HCT116 (cell line): Measurements from ENCODE around the gene CCDC80. TPM values are rescaled to one million over a fixed set of nuclear protein-coding genes. Genes with fewer than 3 reads are reported as not detected.

Source experiments
- ATAC-seq: fragments of 200-7000 bp; cut with Tn5 transposase; 2 replicates; pipeline ENCODE4 v1.9.1; 2020; ENCODE audit warnings: mild to moderate bottlenecking, moderate library complexity
- BruUV-seq: library from RNA; stranded (reverse); fragments of 400-500 nt; replicated peaks from 2 replicates; lab custom pipeline; 2021; lab: Mats Ljungman, UMichigan
- CTCF ChIA-PET: fragments of 300-600 bp; sonication (Branson Sonifier 250); formaldehyde crosslinking; loops from one replicate; lab custom pipeline; 2021; ENCODE audit warnings: antibody characterized with exemption; lab: Charles Lee
- POLR2A ChIA-PET: fragments of 300-600, 350-600 bp; sonication (Branson Sonifier 250); formaldehyde crosslinking; loops from one replicate; lab custom pipeline; 2021; ENCODE audit warnings: antibody characterized with exemption; lab: Charles Lee
- RAD21 ChIA-PET, 2 experiments: fragments of 300-600 bp; sonication (Branson Sonifier 250); formaldehyde crosslinking; loops; one replicate each; lab custom pipeline; 2023; ENCODE audit warnings: low total read pairs in 2 of 2; ENCODE audit not compliant: uncharacterized antibody in 2 of 2, unreplicated experiment in 2 of 2, low non-redundant PET in 1 of 2; lab: Charles Lee
- DNase-seq: peaks from one replicate; pipeline ENCODE4 v3.0.0-alpha.2; 2010; ENCODE audit warnings: low read depth, low spot score
- H2AFZ ChIP-seq: fragments of 200-600 bp; shearing (Covaris generic), sonication (generic); 2 replicates; pipeline ENCODE4 v1.6.1; 2017; ENCODE audit warnings: low read depth, mixed run types, mixed read lengths, antibody characterized with exemption, low read length; ENCODE audit not compliant: poor library complexity, severe bottlenecking
- H3K27ac ChIP-seq: 2 replicates; pipeline ENCODE4 v1.5.1; 2012; ENCODE audit warnings: low read depth, low read length
- H3K27me3 ChIP-seq: fragments of 200-600 bp; sonication (generic); 2 replicates; pipeline ENCODE4 v1.6.1; 2016; ENCODE audit warnings: mixed run types, low read length, mixed read lengths; ENCODE audit not compliant: insufficient read depth
- H3K36me3 ChIP-seq, 2 experiments: fragments of 200-500 bp in 1 of 2; fragments of 200-600 bp in 1 of 2; sonication (Bioruptor generic) in 1 of 2; sonication (generic) in 1 of 2; 2 replicates each; pipeline versions ENCODE4 v1.5.1 to v1.6.1; 2014 to 2016; ENCODE audit warnings: low read length in 2 of 2, inconsistent platforms in 1 of 2, mixed read lengths in 1 of 2, mixed run types in 1 of 2; ENCODE audit not compliant: insufficient read depth in 2 of 2, control insufficient read depth in 1 of 2
- H3K4me1 ChIP-seq, 2 experiments: fragments of 200-600 bp in 1 of 2; sonication (generic) in 1 of 2; 2 replicates each; pipeline versions ENCODE4 v1.5.1 to v1.6.1; 2012 to 2017; ENCODE audit warnings: low read length in 2 of 2, inconsistent platforms in 1 of 2, mild to moderate bottlenecking in 1 of 2, mixed read lengths in 1 of 2, mixed run types in 1 of 2, moderate library complexity in 1 of 2; ENCODE audit not compliant: insufficient read depth in 2 of 2, control insufficient read depth in 1 of 2
- H3K4me2 ChIP-seq: fragments of 200-600 bp; sonication (generic); 2 replicates; pipeline ENCODE4 v1.6.1; 2017; ENCODE audit warnings: mixed run types, low read length, mixed read lengths
- H3K4me3 ChIP-seq, 2 experiments: fragments of 200-600 bp in 1 of 2; sonication (generic) in 1 of 2; replicated peaks in 1 of 2; 2 replicates each; pipeline ENCODE4 v1.5.1; 2011 to 2016; ENCODE audit warnings: low read length in 2 of 2, control low read depth in 1 of 2, low read depth in 1 of 2, mild to moderate bottlenecking in 1 of 2, mixed read lengths in 1 of 2, mixed run types in 1 of 2
- H3K79me2 ChIP-seq: fragments of 200-600 bp; sonication (generic); 2 replicates; pipeline ENCODE4 v1.6.1; 2017; ENCODE audit warnings: mild to moderate bottlenecking, mixed run types, low read length, moderate library complexity, mixed read lengths; ENCODE audit not compliant: insufficient read depth
- H3K9ac ChIP-seq: fragments of 200-600 bp; sonication (generic); 2 replicates; pipeline ENCODE4 v1.6.1; 2016; ENCODE audit warnings: low read length, mixed read lengths
- H3K9me2 ChIP-seq: fragments of 200-600 bp; sonication (generic), shearing (Covaris generic); 2 replicates; pipeline ENCODE4 v1.6.1; 2017; ENCODE audit warnings: mixed run types, mild to moderate bottlenecking, moderate library complexity; ENCODE audit not compliant: insufficient read depth
- H3K9me3 ChIP-seq, 2 experiments: fragments of 200-500 bp in 1 of 2; fragments of 200-600 bp in 1 of 2; sonication (Bioruptor generic) in 1 of 2; sonication (generic) in 1 of 2; 2 replicates each; pipeline ENCODE4 v1.6.1; 2014 to 2017; ENCODE audit warnings: low read length in 2 of 2, mixed read lengths in 2 of 2, inconsistent platforms in 1 of 2, low read depth in 1 of 2, mild to moderate bottlenecking in 1 of 2, mixed run types in 1 of 2, moderate library complexity in 1 of 2; ENCODE audit not compliant: control insufficient read depth in 1 of 2, insufficient read depth in 1 of 2
- H4K20me1 ChIP-seq: fragments of 200-600 bp; sonication (generic), shearing (Covaris generic); 2 replicates; pipeline ENCODE4 v1.6.1; 2017; ENCODE audit warnings: mixed run types, mild to moderate bottlenecking, moderate library complexity; ENCODE audit not compliant: insufficient read depth
- ATF3 ChIP-seq: IDR thresholded peaks from 2 replicates; pipeline ENCODE4 v1.6.1; 2012
- CBX3 ChIP-seq: IDR thresholded peaks from 2 replicates; pipeline ENCODE4 v1.6.1; 2012; ENCODE audit warnings: low read depth
- CEBPB ChIP-seq: IDR thresholded peaks from 2 replicates; pipeline ENCODE4 v1.6.1; 2012; ENCODE audit warnings: low read depth
- EGR1 ChIP-seq: IDR thresholded peaks from 2 replicates; pipeline ENCODE4 v1.6.1; 2012; ENCODE audit warnings: low read depth
- ELF1 ChIP-seq: IDR thresholded peaks from 2 replicates; pipeline ENCODE4 v1.6.1; 2012; ENCODE audit warnings: low read depth, borderline replicate concordance
- EZH2phosphoT487 ChIP-seq: fragments of 200-600 bp; IDR thresholded peaks from 2 replicates; pipeline ENCODE4 v1.6.1; 2018; ENCODE audit warnings: antibody characterized with exemption, borderline replicate concordance
- FOSL1 ChIP-seq: IDR thresholded peaks from 2 replicates; pipeline ENCODE4 v1.6.1; 2012; ENCODE audit warnings: low read depth
- JUND ChIP-seq: IDR thresholded peaks from 2 replicates; pipeline ENCODE4 v1.6.1; 2012
- MAX ChIP-seq: IDR thresholded peaks from 2 replicates; pipeline ENCODE4 v1.6.1; 2012
- POLR2A ChIP-seq: IDR thresholded peaks from 2 replicates; pipeline ENCODE4 v1.7.0; 2011; ENCODE audit warnings: borderline replicate concordance; ENCODE audit not compliant: insufficient read depth, insufficient read length; ENCODE audit errors: extremely low read depth
- RAD21 ChIP-seq: IDR thresholded peaks from 2 replicates; pipeline ENCODE4 v1.6.1; 2012; ENCODE audit warnings: low read depth, mild to moderate bottlenecking
- REST ChIP-seq: IDR thresholded peaks from 2 replicates; pipeline ENCODE4 v1.6.1; 2012; ENCODE audit warnings: low read depth
- SIN3A ChIP-seq: IDR thresholded peaks from 2 replicates; pipeline ENCODE4 v1.6.1; 2012; ENCODE audit warnings: low read depth
- SRF ChIP-seq: IDR thresholded peaks from 2 replicates; pipeline ENCODE4 v1.6.1; 2012; ENCODE audit warnings: low read depth
- TCF7L2 ChIP-seq: IDR thresholded peaks from 2 replicates; pipeline ENCODE4 v1.7.0; 2011; ENCODE audit warnings: borderline replicate concordance, inconsistent platforms; ENCODE audit not compliant: insufficient read depth, insufficient read length; ENCODE audit errors: extremely low read depth
- ZBTB33 ChIP-seq: IDR thresholded peaks from 2 replicates; pipeline ENCODE4 v1.6.1; 2011; ENCODE audit warnings: mild to moderate bottlenecking, low read length, moderate library complexity; ENCODE audit not compliant: insufficient replicate concordance; ENCODE audit errors: extremely low read depth
- ZFX ChIP-seq: fragments of 450-650 bp; IDR thresholded peaks from 2 replicates; pipeline ENCODE4 v1.6.1; 2017
- intact Hi-C: fragments of 100-400 bp; cut with micrococcal nuclease; formaldehyde crosslinking; loops from 2 replicates; pipeline ENCODE4 v1.10.0; 2022
- total RNA-seq: library from RNA; stranded (reverse); gene quantifications from one replicate; pipeline ENCODE4 v1.2.1, GENCODE V29; 2021; ENCODE audit not compliant: unreplicated experiment

Gene CCDC80
- total RNA-seq, 1 experiment from 2014 or later, result 1.7 TPM

GRCh38 chr3:112633757-112634156 lies 7.2 kb downstream of the CCDC80 start:
- no peak for ATAC-seq
- POLR2A ChIA-PET, result no interaction called here

More at GRCh38 chr3:112633757-112634156, 7.2 kb downstream of the CCDC80 start:
- H3K9me2 ChIP-seq, result no peaks in the 10 kb centered on the region
- H3K9me3 ChIP-seq, result no peaks in the 10 kb centered on the region
- ChIA-PET RAD21 (no interaction called here), CTCF (interaction anchor here (1.3 kb wide), 1 partner anchor 101 kb away, joined by 3 read pairs; no protein-coding TSS in a partner anchor)
- H3K4me1 ChIP-seq, result peaks cover 0 to 6% of the 10 kb centered on the region in 2 experiments; a peak in 2 of 4 replicates
- no peaks in the 10 kb centered on the region for H3K79me2 ChIP-seq
- no peak overlapping the region for H3K4me2 ChIP-seq
- no TSS peak for BruUV-seq
- intact Hi-C loops, result no loop called here
- no peak overlapping the region for H2AFZ ChIP-seq
- no peaks in the 10 kb centered on the region for H4K20me1 ChIP-seq
- H3K4me3 ChIP-seq, result no peak overlapping the region
- no peaks in the 10 kb centered on the region for H3K36me3 ChIP-seq
- H3K27ac ChIP-seq, result no peak overlapping the region
- no peak overlapping the region for H3K9ac ChIP-seq
- no peak for DNase-seq
- TF ChIP-seq CEBPB, result no peak
- no peak for TF ChIP-seq JUND
- no peak for TF ChIP-seq TCF7L2
- TF ChIP-seq FOSL1, result no peak
- no peak for TF ChIP-seq ATF3
- TF ChIP-seq EGR1, result no peak
- no peak for TF ChIP-seq ZFX
- TF ChIP-seq REST, result no peak
- TF ChIP-seq MAX, result no peak
- TF ChIP-seq CBX3, result no peak
- no peak for TF ChIP-seq EZH2phosphoT487
- TF ChIP-seq SRF, result no peak
- no peak for TF ChIP-seq SIN3A
- TF ChIP-seq ELF1, result no peak
- TF ChIP-seq ZBTB33, result no peak
- TF ChIP-seq RAD21, result no peak
- TF ChIP-seq POLR2A, result no peak
- no peaks in the 10 kb centered on the region for H3K27me3 ChIP-seq
